ENCODE measurements around the gene CTSO. TPM values are rescaled to one million over a fixed set of nuclear protein-coding genes. Genes with fewer than 3 reads are reported as not detected.

The CTSO gene
- total RNA-seq (2022; extraction: Qiagen RNA extraction; ENCODE audit: low read depth) = 0.79 to 1.5 TPM (median 1.0 TPM) in 5 replicates

GRCh38 chr4:155953151-155954117, at the start of gene CTSO:
CTSO (minus strand) TSS chr4:155953866; CDS start chr4:155953847, 19 bp downstream.

GRCh38 chr4:155903453-155903852, 50.2 kb downstream of the CTSO start, which contains the start of gene TDO2:
TDO2 (plus strand) TSS chr4:155903696; CDS start chr4:155903759, 63 bp downstream.

Other genes with a start within 250 kb of the CTSO start
- 0.12 to 0.31 TPM (median 0.20 TPM) in 5 replicates for gene GUCY1B1, start 194.8 kb downstream of the CTSO start, total RNA-seq (2022; extraction: Qiagen RNA extraction; ENCODE audit: low read depth)
- gene ASIC5, start 87.6 kb downstream of the CTSO start, total RNA-seq (2022; extraction: Qiagen RNA extraction; ENCODE audit: low read depth) = not detected in 5 replicates
- 0.22 to 1.1 TPM (median 0.60 TPM) in 5 replicates for gene TDO2, start 50.2 kb downstream of the CTSO start, total RNA-seq (2022; extraction: Qiagen RNA extraction; ENCODE audit: low read depth)